Stimulated activated CD8-positive, alpha-beta memory T cell treated with anti-CD3 and anti-CD28 coated beads, Interleukin-12 subunit alpha, Interleukin-12 subunit beta, amount 100 ng/mL, for 24 hours (primary cell): ENCODE measurements around the gene LMF2.

Source experiments
- DNase-seq: peaks from one replicate; pipeline ENCODE4 v3.0.0-alpha.2; 2020; ENCODE audit errors: extremely low read depth

Gene LMF2

GRCh38 chr22:50503475-50504145 is 3.9 kb downstream of the LMF2 start:
- no peak for DNase-seq

GRCh38 chr22:50502628-50503474 is 4.7 kb downstream of the LMF2 start:
- DNase-seq = no peak

- DNase-seq = no peak
Measured at GRCh38 chr22:50502096-50502495, 5.4 kb downstream of the LMF2 start.

- no peak for DNase-seq
Measured at GRCh38 chr22:50500452-50500851, 7.0 kb downstream of the LMF2 start.

GRCh38 chr22:50498322-50498890 is 9.1 kb downstream of the LMF2 start:
- no peak for DNase-seq

- DNase-seq = no peak
Measured at GRCh38 chr22:50497093-50497492, 10.4 kb downstream of the LMF2 start.

GRCh38 chr22:50490531-50491308 is 16.8 kb downstream of the LMF2 start:
- DNase-seq = no peak

- DNase-seq = no peak
Measured at GRCh38 chr22:50489363-50490243, 17.9 kb downstream of the LMF2 start.

GRCh38 chr22:50488886-50489285 is 18.6 kb downstream of the LMF2 start:
- DNase-seq = no peak

GRCh38 chr22:50488006-50488677 is 19.4 kb downstream of the LMF2 start:
- DNase-seq = no peak

GRCh38 chr22:50487290-50488005 is 20.1 kb downstream of the LMF2 start:
- no peak for DNase-seq

GRCh38 chr22:50486561-50487289 is 20.8 kb downstream of the LMF2 start, which contains the start of gene MIOX:
MIOX (plus strand) TSS chr22:50486859; CDS start chr22:50486898, 39 bp downstream.
- DNase-seq = no peak

GRCh38 chr22:50485221-50486131 is 22.0 kb downstream of the LMF2 start:
- DNase-seq = no peak

- DNase-seq = no peak
Measured at GRCh38 chr22:50483977-50484853, 23.3 kb downstream of the LMF2 start.

GRCh38 chr22:50483556-50483955 is 23.9 kb downstream of the LMF2 start:
- no peak for DNase-seq

GRCh38 chr22:50483106-50483505 is 24.4 kb downstream of the LMF2 start:
- DNase-seq = no peak
